GM21528 (cell line): Measurements from ENCODE around the gene SIK2.

Experiments used
- ATAC-seq: cut with Tn5 transposase; IDR thresholded peaks from one replicate; pipeline ENCODE4 v1.9.1; 2021; ENCODE audit warnings: mild to moderate bottlenecking, moderate library complexity; ENCODE audit not compliant: unreplicated experiment, low FRiP score

Gene SIK2

DNA sequence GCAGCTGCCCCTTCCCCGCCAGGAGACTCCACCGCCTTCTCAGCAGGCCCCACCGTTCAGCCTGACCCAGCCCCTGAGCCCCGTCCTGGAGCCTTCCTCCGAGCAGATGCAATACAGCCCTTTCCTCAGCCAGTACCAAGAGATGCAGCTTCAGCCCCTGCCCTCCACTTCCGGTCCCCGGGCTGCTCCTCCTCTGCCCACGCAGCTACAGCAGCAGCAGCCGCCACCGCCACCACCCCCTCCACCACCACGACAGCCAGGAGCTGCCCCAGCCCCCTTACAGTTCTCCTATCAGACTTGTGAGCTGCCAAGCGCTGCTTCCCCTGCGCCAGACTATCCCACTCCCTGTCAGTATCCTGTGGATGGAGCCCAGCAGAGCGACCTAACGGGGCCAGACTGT, 121.3 kb downstream of the SIK2 start:
- ATAC-seq, result no peak

DNA sequence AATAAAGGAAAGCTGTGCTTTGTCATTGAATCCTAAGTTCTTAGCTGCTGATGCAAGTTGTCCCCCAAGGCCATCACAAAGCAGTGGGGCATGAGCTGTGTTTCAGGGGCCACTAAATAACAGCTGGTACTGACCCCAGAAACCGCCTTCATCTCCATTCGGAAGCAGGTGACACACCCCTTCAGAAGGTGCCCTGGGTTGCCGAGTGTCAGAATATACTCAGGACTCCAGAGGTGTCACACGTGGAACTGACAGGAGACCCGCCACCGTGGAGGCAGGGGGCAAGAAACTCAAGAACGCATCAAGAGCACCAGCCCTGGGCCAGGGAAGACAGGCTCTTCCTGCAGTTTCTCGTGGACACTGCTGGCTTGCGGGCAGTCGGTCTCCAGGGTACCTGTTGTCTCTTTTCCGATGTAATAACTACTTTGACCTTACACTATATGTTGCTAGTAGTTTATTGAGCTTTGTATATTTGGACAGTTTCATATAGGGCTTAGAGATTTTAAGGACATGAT, 122.4 kb downstream of the SIK2 start:
- no peak for ATAC-seq

DNA sequence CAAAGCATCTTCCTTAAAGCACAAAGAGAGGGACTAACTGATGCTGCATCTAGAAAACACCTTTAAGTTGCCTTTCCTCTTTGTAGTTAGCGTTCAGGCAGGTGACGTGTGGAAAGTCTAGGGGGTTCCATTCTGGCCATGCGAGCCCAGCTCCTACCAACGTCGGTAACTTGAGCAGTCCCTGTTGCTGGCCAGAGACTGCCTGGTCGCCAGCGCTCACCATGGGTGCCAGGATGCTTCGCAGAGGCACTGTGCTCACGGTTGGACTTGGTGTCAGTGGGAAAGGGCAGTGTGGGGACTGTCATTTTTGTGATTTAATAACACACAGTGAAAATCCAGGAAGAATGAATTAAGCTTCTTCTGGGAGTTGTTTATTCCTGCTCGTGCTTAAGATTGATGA, 123.4 kb downstream of the SIK2 start:
- ATAC-seq, result no peak

DNA sequence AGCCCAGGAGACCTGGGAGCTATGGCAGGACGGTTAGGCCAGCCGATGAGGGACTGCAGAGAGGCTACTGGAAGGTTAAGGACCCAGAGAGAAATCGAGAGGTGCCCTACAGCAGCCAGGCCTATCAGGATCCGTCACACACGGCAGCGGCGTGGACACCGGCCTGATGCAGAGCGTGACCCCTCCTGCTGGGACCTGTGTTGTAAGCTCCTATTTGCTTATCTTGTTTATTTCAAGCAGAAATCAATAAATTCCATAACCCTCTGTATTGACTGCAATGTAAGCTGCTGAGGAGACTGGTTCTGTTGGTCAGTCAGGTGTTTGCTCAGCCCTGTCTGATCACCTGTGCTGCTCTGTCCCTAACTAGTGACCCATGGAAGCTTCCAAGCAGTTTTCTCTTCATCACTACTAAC, 124.1 kb downstream of the SIK2 start:
- no peak for ATAC-seq

DNA sequence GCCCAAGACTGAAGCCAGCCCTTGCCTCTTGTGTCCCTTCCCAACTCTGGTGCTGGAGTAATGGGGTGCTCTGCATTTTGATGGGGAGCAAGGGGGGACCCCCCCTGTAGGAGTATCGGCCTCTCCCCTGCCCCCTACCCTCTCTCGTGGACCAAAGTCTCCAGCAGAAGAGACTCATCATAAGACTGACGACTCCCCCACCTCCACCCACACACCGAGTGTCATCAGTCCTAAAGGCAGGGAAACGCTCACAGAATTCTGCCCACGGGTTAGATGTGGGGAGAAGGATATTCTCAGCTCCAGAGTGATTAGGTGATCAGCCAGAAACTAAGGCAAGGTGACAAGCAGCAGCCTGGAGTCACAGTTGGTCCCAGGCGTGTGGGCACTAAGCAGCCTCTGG, 125.2 kb downstream of the SIK2 start:
- no peak for ATAC-seq

DNA sequence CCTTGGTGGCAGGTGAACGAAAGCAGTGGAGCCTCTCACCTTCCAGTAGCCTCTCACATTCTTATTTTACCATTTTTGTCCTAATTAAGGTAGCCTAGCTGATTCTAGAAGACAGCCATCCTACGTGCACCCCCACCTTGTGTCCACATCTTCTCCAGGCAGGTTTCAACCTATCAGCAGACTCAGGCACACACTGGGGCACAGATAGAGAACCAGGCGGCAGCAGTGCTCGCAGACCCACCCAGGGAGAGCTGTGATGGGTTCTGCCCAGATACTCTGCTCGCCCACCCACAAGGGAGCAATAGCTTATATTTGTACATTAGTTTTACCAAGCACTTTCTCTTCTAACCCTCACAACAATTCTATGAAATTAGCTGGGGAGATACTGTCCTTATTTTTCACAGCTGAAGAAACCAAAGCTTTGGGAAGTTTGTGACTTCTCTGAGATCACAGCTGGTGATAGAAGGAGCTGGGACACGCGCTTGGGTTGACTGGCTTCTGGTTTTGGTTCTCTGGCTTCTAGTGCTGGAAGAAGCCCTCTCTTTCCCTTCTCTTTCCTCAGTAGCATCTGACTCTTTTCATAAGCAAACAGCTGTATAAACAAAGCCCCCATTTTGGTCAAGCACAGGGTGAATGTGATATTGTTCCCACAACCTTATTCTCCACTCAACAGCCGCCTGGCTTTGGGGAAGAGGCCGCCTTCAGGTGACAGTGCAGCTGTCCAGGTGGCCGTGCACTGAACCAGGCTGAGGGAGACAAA, 127.0 kb downstream of the SIK2 start:
- ATAC-seq, result no peak

DNA sequence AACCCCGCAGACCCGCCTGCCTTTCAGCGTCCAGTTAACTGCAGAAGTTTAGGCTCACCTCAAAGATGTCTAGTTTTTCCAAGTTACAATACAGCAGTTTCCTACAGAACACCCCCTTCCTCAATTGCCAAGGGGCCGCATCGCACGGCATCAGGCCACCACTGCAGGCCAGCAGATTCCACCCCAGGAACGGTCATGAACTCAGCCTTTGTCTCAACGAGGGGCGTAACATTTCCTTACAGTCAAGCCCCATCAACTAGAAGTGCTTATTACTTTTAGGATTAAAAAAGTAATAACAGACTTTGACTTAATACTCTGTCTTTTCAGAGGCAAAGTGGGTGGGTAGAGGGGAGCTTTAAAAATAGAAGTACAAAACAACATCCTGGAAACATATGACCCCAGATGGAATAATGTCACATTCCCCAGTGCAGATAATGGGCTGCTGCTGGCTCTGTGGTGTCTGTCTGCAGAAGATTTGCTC, 127.6 kb downstream of the SIK2 start:
- no peak for ATAC-seq

DNA sequence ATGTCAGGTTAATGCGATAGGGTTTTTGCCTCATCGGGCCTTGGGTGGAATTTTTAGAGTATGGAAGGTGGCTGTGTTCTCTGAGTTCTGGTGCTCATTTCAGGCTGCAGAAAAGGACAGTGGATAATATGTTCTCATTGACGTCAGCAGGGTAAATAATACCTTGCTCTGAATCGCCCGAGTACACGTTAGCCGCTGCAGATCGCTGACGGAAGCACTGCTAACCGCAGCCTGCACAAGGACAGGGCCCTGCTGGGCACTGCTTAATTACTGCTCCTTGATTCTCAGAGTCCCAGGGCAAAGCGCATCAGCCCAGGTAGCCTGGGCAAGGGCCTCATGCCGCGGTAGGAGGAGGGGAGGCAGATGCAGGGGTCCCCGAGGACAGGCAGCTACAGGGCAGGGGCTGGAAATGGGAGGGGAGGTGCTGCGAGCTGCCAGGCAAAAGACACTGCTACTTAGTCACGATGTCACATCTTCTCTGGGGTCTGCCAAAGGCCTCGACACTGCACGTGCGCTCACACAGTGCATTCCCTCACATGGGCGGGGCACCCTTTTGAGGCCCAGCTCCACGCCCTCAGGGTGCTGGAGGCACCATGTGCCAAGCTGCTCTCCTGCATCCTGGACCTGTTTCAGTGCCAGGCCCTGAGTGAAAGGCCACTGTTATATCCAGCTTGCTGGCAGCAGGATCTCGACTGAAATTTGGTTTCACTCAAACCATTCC, 128.8 kb downstream of the SIK2 start:
- no peak for ATAC-seq

DNA sequence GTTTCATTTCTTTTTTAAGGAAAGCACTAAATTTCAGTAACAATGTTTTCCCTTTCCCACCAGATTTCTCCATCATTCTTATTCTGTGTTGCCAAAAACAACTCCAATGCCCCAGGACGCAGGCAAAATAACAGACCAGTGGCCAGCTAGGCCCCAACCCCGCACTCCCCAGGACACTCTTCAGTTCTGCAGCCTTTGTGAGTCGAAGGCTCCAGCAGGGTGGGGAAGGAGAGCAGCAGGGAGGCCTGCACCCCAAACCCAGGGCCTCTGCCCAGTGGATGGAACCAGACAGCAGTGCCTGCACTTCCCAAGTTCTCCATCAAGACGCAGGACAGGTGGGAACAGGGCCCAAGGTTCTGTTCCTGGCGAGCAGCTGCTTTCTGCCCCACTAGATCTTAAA, 129.6 kb downstream of the SIK2 start:
- ATAC-seq, result no peak

DNA sequence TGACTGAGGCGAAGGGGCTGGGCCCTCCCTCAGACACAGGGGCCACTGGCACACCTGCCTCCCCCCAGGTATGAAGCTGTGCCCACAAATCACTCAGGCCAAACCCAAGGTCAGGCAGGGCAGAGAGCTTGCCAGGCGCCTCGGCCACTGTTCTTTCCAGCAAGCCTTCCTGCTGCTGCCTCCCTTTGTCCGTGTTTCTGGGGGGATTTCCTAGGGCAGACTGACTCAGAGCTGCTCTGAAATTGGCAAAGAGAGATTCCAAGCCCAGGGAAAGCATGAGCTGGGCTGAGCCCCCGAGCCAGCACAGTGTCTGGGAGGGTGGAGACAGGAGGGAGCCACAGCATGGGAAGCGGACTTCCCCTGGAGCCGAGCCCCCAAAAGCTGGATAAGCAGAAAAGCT, 130.8 kb downstream of the SIK2 start:
- no peak for ATAC-seq

DNA sequence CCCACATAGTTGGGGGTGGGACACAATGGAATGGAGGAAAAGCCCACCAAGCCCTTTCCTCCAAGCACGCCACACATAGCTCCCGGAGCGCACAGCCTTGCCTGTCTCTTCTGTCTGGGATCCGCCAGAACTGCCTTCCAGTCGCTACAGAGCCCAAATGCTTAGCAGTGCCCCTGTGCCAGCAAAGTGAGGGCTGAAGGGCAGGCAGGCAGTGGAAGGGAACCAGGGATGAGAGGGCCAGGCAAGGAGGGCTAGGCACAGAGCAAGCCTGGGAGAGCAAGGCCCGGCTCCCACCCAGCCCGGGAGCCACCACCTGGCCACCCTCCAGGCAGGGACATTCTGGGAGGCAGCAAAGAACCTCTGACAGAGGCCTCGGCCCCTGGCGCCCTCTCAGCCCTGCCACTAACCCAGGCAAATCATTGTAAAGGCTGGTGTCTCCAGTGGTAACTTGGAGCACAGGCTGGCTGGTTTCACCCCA, 131.4 kb downstream of the SIK2 start:
- no peak for ATAC-seq

DNA sequence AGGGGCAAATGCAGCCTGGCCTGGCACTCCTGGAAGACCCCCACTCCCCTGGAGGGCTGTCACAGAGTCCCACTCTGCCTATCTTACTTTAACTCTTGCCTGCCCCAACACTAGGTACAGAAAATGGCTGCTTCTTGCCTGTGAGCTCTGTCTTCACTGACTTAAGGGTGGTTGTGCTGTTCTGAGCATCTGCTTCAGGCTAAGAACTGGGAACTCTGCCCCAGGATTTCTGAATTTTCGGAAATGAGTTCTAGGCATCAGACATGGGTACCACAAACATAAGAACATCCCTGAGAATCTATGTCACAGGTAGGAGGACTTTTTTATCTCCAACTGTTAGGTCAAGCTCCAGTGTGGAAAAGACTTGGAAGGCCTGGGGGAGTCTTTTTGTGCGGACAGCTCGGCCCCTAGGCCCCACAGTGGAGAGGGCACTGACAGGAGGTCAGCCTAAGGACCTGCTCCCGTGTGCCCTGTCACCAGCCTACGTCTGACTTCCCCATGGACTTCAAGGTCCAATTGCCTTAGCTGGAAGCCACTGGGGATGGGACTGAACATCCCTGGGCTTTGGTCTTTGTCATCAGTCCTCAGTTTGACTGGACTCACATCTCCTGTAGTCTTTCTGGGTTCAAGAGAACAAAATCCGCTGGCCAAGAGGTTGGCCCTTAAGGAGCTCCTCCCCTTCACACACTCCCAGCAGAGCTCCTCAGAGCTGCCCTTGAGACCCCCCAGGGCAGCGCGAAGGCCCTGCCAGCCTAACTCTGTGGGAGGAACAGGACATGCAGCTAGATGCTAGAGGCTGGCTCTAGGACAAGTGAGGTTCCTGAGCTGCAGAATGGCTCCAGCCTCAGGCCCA, 132.1 kb downstream of the SIK2 start:
- ATAC-seq, result no peak

DNA sequence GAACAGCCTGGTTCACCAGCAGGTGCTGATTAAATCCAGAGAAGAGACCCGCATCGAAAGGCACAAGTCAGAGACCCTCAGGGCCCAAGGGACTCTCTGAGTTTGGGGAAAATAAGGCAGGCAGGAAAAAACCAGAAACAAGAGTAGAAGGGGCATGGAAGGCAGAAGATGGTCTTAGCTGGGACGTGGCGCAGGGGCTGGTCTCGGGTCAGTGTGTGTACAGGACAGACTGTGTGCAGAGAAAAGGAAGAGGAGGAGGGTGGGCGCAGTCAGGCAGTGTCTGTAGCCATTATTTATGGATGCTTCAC, 132.7 kb downstream of the SIK2 start:
- no peak for ATAC-seq

DNA sequence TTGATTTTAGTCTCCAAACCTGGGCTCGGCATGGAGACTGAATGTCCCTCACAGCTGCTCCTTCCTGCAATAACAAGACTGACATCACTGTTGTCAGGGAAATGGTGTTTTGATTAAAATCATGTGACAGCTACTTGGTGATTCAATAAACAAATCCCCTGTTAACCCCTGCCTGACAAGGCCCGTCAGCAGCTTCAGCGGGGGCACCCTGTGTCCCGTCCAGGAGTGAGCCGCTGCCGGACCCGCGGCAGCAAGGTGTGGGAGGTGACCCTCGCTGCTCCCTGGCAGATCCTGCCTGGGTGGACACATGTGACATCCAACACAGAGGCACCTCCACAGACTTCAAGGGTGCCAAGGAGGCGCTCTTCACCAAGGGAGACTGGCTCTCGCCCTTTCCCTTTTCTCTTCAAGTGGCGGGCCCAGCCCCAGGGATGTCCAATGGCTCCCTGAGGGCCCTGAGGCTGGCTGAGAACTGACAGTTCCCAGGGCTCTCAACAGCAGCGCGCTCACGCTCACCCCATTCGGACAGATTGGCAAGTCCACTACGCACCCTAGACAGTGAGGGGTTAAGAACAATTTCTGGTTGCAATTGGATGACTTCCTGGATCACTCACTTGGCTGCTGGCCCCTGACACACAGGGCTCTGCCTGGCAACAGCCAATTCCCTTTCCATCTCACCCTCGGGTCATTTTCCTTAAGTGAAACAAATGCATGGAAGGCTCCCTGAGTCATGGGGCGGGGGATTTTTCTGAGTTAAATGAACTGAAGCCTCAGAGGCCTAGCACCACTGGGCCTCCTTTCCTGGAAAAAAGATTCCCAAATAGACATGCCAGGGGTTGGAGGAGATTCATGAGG, 133.2 kb downstream of the SIK2 start:
- ATAC-seq, result no peak

DNA sequence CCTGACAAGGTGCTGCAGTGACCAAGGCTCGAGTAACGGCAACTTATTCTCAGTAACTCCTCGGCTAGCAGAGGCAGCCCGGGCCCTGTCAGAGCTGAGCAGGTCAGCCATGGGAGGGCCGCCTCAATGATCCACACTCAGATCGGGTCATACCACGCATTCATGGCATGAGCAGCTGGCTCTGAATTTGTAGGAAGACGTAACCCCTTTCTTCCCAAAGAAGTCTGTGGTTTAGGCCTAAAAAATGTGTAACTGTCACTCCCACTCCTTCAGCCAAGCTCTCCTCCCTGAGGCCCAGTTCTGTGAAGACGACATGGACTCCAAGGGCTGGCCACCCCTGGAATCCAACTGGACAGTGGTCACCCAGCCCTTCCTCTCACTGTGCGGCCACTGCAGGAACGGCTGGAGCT, 133.9 kb downstream of the SIK2 start:
- ATAC-seq, result no peak

DNA sequence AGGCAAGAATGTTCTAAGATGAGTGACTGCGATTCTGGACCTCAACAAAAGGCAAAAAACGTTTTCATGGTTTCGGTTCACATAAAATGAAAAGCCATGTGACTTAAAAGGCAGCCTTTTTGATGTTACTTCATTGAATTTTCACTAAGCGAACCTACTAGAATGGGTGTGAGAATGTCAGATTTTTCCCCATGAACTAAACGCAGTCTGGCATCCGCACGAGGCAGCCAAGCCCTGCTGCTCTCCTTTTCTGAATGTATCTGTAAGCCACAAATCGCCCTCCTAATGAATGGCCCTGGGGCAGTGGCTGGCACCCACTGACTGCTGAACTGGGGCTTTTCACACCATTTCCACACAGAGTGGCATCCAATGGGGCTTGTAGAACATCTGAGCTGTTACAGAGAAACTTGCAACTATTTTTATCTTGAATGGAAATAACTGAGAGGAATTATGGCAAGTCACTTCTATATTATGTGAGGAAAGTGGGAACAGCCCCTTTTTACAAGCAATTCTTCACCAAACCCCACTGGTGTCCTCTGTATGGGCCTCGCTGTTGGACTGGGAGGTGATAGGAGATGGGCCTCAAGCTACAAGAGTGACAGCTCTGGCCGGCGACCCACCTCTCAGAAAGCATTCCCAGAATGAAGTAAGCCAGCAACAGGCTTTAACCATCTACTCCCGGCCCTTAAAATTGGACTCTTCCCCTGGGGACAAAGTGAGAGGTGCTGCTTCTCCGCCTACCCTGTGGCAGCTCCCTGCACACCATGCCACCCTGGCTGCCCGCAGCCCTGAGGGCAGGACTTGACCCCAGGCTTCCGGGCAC, 134.6 kb downstream of the SIK2 start:
- ATAC-seq, result no peak

DNA sequence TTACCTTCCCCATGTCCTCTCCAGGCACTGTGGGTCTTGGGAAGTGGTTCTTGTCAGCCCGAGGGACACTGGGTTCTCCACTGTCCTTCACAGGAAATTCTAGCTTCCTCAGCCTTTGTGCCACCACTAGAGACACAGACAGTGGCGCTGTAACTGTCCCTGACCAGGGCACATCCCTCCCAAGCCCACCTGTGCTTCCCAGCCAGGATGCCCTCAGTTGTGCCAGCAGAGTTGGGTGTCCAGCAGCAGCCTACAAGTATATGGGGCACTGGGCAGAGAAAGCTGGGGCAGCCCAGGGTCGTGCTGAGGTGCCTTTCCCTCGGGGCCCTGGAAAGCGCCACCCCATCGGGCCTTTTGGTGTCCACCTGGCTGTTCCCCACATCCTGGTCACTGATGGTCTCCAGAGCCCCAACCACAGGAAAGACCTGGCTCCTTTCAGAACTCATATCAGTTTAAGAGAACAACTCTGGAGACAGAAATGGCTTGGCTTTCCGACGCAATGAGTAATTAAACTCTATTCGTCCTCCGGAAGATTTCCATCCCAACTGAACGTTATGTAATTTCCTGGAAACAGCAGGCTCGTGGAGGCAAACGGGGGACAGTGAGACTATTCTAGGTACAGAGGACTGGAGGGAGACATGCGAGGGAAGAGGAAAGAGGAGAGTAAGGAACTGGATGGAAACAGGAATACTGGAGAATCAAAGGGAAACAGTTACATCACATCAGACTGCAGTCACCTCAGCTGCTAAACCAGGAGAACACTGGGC, 135.4 kb downstream of the SIK2 start:
- no peak for ATAC-seq

DNA sequence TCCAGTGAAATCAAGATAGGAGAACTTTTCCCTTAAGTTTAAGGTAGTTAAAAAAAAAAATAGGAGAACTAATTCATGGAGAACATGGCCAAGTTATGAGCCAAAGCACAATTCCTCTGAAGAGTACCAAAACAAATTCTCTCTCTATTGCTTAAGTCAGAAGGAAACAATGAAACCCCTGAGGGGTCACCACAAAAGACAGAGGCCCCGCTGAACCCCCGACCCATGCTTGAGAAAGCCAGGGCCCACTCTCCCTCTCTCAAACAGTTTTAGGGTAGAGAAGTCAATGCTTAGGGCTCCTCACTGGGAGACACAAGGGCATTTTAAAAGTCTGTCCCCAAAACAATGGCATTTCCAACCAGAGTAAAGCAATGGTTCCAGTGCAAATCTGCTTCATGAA, 137.1 kb downstream of the SIK2 start:
- ATAC-seq, result no peak
